ENCODE data around the gene ERP44. TPM values are rescaled to one million over a fixed set of nuclear protein-coding genes. Genes with fewer than 3 reads are reported as not detected.

Gene ERP44
- total RNA-seq, 6 experiments from 2014 or later: 16.8 to 21.4 (median 18.5) TPM

DNA sequence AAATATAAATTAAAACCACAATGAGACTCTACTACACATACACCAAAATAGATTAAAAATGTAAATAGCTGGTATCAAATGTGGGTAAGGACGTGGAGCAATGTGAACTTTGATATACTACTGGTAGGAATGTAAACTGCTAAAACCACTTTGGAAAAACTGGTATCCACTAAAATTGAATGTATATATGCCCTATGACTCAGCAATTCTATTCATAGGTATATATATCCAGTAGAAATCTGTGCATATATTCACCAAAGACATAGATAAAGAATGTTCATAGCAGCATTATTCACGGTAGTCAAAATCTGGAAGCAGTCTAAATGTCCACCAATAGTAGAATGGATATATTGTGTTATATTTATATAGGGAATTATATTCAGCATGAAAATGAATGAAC is 85.2 kb downstream of the ERP44 start:
- Histone ChIP-seq H3K9me3 (no peaks in the 10 kb centered on the region), H3K4me3 (no peak overlapping the region), H3K27ac (no peak overlapping the region), H3K36me3 (peaks cover 0 to 27% (median 9%) of the 10 kb centered on the region in 4 donors), H3K4me1 (no peaks in the 10 kb centered on the region), H3K27me3 (no peaks in the 10 kb centered on the region)
- WGBS (ENCODE audit: insufficient coverage, low coverage, low lambda C conversion rate, missing lambda C conversion rate): 79% methylated on average over 2 of the region's 2 CpGs
- intact Hi-C loops (cut with DNase I): no loop called here
- ATAC-seq (no peak), DNase-seq (no peak)
- TF ChIP-seq, protein P1, sequence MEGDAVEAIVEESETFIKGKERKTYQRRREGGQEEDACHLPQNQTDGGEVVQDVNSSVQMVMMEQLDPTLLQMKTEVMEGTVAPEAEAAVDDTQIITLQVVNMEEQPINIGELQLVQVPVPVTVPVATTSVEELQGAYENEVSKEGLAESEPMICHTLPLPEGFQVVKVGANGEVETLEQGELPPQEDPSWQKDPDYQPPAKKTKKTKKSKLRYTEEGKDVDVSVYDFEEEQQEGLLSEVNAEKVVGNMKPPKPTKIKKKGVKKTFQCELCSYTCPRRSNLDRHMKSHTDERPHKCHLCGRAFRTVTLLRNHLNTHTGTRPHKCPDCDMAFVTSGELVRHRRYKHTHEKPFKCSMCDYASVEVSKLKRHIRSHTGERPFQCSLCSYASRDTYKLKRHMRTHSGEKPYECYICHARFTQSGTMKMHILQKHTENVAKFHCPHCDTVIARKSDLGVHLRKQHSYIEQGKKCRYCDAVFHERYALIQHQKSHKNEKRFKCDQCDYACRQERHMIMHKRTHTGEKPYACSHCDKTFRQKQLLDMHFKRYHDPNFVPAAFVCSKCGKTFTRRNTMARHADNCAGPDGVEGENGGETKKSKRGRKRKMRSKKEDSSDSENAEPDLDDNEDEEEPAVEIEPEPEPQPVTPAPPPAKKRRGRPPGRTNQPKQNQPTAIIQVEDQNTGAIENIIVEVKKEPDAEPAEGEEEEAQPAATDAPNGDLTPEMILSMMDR (IDR thresholded peaks at IDR 0.05): no peak
- no peak for TF ChIP-seq POLR2A (IDR thresholded peaks at IDR 0.05)

DNA sequence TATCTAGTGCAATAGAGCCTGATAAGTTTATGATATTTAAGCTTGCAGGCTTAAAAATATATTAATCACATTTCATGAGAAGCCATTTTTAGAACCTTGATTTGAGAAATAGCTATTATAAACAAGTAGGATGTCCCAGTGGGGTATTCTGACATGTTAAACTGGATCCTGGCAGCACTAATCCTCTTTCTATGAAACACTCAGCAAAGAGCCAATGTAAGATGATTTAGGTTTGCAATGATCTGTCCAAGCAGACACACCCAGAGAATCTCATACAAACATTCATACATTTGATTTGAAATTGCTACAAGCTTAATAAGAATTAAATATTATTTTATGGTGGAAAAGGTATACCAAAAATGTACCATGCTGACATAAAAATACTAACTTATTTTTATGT is 86.5 kb downstream of the ERP44 start:
- DNase-seq (no peak), ATAC-seq (no peak)
- intact Hi-C loops (cut with DNase I): no loop called here
- TF ChIP-seq, protein P1 (IDR thresholded peaks at IDR 0.05): no peak
- no peak for TF ChIP-seq POLR2A (IDR thresholded peaks at IDR 0.05)
- Histone ChIP-seq H3K9me3 (no peaks in the 10 kb centered on the region), H3K4me3 (no peak overlapping the region), H3K36me3 (peaks cover 0 to 21% (median 7%) of the 10 kb centered on the region in 4 donors), H3K27ac (no peak overlapping the region), H3K4me1 (no peaks in the 10 kb centered on the region), H3K27me3 (no peaks in the 10 kb centered on the region)

DNA sequence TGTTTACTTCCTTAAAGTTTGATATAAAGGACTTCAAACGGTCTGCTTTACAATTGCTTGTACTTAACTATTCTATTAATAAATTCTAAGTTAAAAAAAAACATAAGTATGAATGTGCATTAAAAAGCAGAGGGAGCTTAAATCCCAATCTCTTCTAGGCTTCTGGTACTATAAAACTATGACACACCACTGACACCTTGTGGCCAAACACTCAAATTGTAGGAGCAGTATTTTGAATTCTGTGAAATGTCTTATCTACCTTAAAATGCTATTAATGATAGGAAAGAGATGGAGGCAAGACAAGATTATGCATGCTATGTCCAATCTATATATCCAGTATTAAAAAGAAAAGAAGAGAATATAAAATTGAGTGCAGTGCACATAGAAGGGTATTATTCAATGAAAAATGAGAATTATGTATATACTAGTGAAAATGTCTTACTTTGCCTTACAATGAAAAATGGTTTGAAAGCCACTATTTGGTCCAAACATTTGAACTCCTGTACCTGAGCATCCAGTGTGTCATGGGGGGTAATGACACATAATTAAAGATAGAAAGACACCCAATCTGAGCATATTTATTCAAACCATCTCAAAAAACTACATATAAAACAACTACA is 87.6 kb downstream of the ERP44 start:
- Histone ChIP-seq H3K27me3 (no peaks in the 10 kb centered on the region), H3K27ac (no peak overlapping the region), H3K4me1 (no peaks in the 10 kb centered on the region), H3K36me3 (peaks cover 0 to 10% (median 5%) of the 10 kb centered on the region in 4 donors), H3K9me3 (no peaks in the 10 kb centered on the region), H3K4me3 (no peak overlapping the region)
- intact Hi-C loops (cut with DNase I): no loop called here
- ATAC-seq: peak; percentile 59 to 80 (median 79)
- no peak for DNase-seq
- 88% methylated on average over 1 of the region's 1 CpG for WGBS (ENCODE audit: insufficient coverage, low coverage, low lambda C conversion rate, missing lambda C conversion rate)
- no peak for TF ChIP-seq POLR2A (IDR thresholded peaks at IDR 0.05)
- TF ChIP-seq, protein P1 (IDR thresholded peaks at IDR 0.05): peak; percentile 65 to 78 (median 68)

DNA sequence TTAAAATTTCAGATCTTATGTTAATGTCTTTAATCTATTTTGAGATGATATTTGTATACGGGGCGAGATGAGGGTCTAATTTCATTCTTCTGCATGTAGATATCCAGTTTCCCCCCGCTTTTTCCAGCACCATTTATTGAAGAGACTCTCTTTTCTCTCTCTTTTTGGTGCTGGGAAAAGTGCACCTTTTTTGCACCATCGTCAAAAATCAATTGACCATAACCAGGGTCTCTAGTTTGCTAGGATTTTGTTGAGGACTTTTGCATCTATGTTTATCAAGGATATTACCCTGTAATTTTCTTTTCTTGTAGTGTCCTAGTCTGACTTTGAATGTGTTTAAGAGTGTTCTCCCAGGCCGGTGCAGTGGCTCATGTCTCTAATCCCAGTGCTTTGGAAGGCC is 99.0 kb downstream of the ERP44 start:
- ATAC-seq: no peak
- H3K27me3 ChIP-seq: no peaks in the 10 kb centered on the region
- no peak overlapping the region for H3K4me3 ChIP-seq
- H3K4me1 ChIP-seq: no peaks in the 10 kb centered on the region
- H3K36me3 ChIP-seq: peaks cover 0 to 2% (median 0%) of the 10 kb centered on the region in 4 donors
- H3K9me3 ChIP-seq: no peaks in the 10 kb centered on the region
- intact Hi-C loops (cut with DNase I): no loop called here
- DNase-seq: no peak
- H3K27ac ChIP-seq: no peak overlapping the region
- no peak for TF ChIP-seq POLR2A (IDR thresholded peaks at IDR 0.05)
- TF ChIP-seq, protein P1 (IDR thresholded peaks at IDR 0.05): no peak
- WGBS (ENCODE audit: insufficient coverage, low coverage, low lambda C conversion rate, missing lambda C conversion rate): 94% methylated on average over 5 of the region's 5 CpGs

DNA sequence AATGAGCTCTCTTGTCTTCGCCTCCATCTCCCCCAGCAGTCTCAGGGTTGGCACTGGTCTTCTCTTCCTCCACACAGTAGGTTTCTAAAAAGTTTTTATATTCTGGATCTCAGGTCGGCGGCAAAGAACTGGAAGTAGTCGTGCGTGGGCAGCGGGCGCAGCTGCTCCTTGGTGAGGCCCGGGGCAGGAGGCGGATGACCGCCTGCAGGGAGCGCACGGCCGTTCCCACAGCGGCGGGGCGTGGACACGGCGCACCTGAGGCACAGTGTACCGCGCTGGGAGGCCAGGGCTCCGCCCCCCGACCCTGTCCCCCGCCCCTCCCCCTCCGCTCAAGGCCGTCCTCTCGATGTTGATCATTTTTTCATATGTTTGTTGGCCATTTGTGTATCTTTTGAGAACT is 99.9 kb downstream of the ERP44 start:
- H3K4me3 ChIP-seq: no peak overlapping the region
- no peak overlapping the region for H3K27ac ChIP-seq
- no peaks in the 10 kb centered on the region for H3K27me3 ChIP-seq
- 100% methylated on average over 12 of the region's 26 CpGs for WGBS (ENCODE audit: insufficient coverage, low coverage, low lambda C conversion rate, missing lambda C conversion rate)
- intact Hi-C loops (cut with DNase I): no loop called here
- ATAC-seq (peak in 1 of 4 donors; percentile 40), DNase-seq (no peak)
- H3K36me3 ChIP-seq: no peaks in the 10 kb centered on the region
- TF ChIP-seq, protein P1 (IDR thresholded peaks at IDR 0.05): no peak
- TF ChIP-seq POLR2A (IDR thresholded peaks at IDR 0.05): no peak
- H3K9me3 ChIP-seq: no peaks in the 10 kb centered on the region
- no peaks in the 10 kb centered on the region for H3K4me1 ChIP-seq

Measured in right lobe of liver (tissue), 6 donors.